Measurements from ENCODE around the gene PLCB4.

The PLCB4 gene

GRCh38 chr20:9402546-9402945, 333.7 kb downstream of the PLCB4 start:
- DNase-seq (ENCODE audit: low spot score) = no peak

DNA sequence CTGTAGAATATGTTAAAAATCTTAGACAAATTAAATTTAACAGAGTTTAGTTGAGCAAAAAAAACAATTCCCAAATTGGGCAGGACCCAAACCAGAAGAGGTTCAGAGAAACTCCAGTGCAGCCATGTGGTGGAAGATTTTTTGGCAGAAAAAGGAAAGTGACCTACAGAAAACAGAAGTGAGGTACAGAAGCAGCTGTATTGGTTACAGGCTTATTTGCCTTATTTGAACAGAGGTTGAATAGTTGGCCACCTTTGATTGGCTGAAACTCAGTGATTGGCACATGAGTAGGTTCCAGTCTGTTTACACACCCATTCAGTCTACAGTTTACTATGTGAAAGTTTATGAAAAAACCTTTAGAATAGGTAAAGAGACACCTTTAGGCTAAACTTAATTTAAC, 334.6 kb downstream of the PLCB4 start:
- no peak for DNase-seq (ENCODE audit: low spot score)

DNA sequence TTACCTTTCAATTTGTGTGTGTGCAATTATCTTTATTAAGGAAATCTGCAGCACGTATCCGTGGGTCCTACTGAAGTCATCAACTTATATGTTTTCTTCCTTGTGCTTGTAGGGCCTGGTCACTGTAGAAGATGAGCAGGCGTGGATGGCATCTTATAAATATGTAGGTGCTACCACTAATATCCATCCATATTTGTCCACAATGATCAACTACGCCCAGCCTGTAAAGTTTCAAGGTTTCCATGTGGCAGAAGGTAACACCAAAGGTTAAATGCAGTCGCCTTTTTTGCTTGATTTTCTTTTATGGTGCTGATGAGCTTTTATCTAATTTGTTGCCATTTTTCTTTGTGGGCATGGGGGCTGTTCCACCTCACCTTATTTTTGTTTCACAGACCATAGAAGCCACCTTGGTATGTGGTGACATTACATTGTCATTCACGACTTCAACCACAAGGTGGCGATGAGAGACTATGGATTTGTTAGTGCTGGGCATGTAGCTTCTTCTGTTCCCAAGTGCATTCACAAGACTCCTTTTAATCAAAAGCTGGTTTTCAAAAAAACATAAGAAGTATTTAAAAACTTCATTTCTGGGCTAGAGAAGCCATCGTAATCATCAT, 339.0 kb downstream of the PLCB4 start:
- DNase-seq (ENCODE audit: low spot score) = peak; percentile 92

GRCh38 chr20:9408422-9409300, 339.8 kb downstream of the PLCB4 start:
- peak; percentile 97 for DNase-seq (ENCODE audit: low spot score)

DNA sequence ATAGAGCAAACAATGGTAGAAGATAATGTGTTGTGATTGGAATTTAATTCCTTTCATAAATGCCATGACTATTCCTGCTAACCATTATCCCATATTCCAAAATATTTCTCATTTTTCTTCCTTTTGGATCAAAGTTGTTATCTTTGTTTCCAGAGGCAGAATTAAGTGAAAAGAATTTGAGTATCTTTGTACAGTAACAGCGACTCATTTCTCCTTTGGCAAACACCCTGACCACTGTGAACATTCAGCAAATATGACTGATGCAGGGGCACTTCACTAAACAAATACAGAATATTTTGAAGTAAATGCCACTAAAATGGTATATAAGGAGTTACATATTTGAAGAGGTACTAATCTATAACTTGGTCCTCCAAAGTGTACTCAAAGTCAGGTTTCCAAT, 340.5 kb downstream of the PLCB4 start:
- no peak for DNase-seq (ENCODE audit: low spot score)

DNA sequence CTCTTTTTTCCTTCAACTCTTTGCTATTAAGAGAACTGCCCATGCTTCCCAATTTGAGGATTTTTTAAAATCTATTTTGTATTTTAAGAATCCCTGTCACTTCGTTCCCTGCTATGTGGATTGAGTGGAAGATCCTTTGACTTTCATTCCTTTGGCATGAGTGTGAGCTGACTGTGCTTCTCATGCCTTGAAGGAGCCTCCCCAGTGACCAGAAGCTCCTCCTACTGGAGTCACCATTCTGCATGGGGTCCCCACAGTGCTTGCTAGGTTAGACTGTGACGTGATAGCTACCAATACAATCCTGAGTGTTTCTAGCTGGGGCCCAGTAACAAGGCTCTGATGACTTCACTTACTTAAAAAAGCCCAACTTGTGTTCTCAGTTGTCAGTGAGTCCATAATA, 341.1 kb downstream of the PLCB4 start:
- DNase-seq (ENCODE audit: low spot score) = no peak

DNA sequence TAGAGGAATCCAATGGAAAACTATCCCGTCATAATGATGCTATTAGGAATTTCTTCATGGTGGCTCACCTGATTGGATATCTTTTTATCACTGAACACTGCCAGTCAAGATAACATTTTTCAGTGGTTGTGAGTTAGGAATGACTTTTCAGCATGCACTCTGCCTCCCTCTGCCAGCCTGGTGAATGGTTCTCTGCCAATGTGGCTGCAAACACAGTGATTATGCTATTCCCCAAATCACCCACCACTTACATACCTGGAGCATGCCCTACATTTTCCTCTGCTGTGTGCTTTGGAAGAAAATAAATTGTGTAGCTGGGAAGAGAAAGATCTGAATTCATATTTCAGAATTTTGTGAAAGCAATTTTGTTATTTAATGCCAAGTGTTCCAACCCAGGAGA, 342.9 kb downstream of the PLCB4 start:
- peak; percentile 42 for DNase-seq (ENCODE audit: low spot score)

- DNase-seq (ENCODE audit: low spot score) = no peak
Measured at GRCh38 chr20:9412309-9412708, 343.4 kb downstream of the PLCB4 start.

- no peak for DNase-seq (ENCODE audit: low spot score)
Measured at GRCh38 chr20:9413001-9413400, 344.1 kb downstream of the PLCB4 start.

DNA sequence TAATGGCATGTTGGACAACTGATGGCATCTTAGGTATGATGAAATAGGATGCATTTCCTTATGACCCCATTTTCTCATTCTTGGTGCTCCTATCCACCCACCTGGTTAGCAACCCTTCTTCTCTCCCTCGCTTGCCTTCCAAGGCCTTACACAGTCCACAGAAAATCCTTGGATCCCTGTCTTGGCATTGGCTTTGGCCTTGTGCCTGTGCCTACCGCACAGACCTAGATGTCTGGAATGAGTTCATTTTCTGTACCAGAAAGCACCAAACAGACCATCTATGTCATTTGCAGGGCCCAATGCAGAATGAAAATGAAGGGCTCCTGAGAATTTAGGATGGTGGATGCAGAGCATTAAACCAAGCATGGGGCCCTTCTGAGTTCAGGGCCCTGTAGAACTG, 346.5 kb downstream of the PLCB4 start:
- DNase-seq (ENCODE audit: low spot score) = peak; percentile 73

- DNase-seq (ENCODE audit: low spot score) = no peak
Measured at GRCh38 chr20:9416421-9416820, 347.5 kb downstream of the PLCB4 start.

- no peak for DNase-seq (ENCODE audit: low spot score)
Measured at GRCh38 chr20:9417665-9418064, 348.8 kb downstream of the PLCB4 start.

GRCh38 chr20:9422321-9423057, 353.6 kb downstream of the PLCB4 start:
- no peak for DNase-seq (ENCODE audit: low spot score)

- DNase-seq (ENCODE audit: low spot score) = no peak
Measured at GRCh38 chr20:9424551-9424950, 355.7 kb downstream of the PLCB4 start.

DNA sequence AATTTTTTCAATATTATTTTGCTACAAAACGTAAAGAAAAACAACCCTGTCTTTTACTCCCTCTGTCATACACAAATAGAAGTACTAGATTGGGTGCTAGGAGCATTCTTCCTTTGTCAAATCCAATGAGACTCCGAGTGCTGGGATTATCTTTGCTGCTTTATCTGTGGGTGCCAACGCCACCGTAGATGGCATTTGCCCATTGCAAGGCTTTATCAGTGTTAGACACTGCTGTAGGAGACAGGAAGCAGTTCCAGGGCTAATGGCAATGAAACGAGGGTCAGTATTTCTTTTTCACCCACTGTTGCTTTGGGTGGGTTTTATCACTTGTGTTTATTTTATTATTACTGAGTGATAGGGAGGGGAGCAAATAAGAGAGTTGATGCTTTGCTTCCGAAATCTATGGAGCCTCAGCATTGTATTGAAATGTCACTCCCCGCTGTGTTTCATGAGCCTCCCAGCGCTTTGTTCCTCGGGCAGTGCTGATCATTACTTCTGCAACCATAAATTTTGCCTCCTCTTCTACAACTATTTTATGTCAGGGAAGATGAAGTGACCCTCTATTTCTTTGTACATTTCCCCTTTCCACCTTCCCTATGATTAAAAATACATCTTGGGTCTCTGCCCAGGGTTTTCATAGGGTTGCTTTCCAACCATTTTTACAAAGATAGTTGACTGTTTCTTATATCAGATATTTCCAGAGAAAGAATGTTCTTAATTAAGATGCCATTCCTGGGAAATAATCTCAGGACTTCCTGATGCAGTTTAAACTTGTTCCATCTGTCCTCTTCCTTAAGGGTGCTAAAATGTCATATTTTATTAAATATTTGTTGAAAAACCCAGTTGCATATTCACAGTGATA, 358.8 kb downstream of the PLCB4 start:
- DNase-seq (ENCODE audit: low spot score) = no peak

- DNase-seq (ENCODE audit: low spot score) = no peak
Measured at GRCh38 chr20:9428292-9428607, 359.4 kb downstream of the PLCB4 start.

DNA sequence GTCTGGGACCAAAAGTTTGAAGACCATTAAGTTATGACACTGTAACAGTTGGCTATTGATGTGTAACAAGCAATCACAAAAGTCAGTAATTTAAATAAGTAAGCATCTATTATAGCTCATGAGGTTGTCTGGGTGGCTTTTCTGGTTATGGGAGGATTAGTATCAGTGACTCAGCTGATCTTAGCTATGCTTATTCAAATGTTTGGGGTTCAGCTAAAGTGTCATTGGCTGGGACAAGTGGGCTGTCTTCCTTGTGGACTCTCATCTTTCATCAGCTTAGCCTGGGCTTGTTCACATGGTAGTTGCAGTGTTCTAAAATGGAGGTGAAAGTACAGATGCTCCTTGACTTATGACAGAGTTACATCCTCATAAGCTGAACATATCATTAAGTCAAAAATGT, 370.9 kb downstream of the PLCB4 start:
- DNase-seq (ENCODE audit: low spot score) = no peak

- no peak for DNase-seq (ENCODE audit: low spot score)
Measured at GRCh38 chr20:9440892-9441291, 372.0 kb downstream of the PLCB4 start.

DNA sequence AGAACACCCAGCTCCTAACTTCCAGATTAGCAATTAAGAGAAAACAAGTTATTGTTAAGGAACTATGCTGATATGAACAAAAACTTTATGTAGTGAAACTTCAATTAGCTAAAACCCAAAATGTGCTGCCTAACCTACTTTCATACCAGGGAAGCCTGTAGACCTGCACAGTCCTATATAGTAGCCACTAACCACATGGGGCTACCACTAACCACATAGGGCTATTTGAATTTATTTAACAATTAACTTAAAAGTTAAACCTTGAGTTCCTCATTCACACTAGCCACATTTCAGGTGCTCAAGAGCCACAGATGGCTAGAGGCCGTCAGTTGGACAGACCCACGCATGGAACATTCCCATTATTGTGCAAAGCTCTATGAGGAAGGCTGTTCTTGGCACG, 373.1 kb downstream of the PLCB4 start:
- DNase-seq (ENCODE audit: low spot score) = no peak

DNA sequence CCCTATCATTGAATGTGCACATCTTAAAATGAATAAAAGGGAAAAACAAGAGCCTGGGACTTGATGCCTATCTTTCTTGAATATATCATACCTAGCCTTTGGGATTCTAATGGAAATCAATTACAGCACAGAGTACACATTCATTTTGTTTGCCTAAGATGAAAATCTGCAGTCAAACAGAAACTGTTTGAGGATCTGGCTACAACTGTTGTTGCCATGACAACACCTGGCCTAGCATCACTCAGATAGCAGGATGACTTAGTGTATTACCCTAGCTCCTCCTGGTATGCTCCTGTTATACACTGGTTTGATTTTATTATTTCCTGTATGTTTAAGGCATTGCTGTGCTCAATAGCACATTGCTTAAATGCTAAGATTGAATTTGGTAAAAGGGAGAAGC, 374.0 kb downstream of the PLCB4 start:
- peak; percentile 36 for DNase-seq (ENCODE audit: low spot score)

DNA sequence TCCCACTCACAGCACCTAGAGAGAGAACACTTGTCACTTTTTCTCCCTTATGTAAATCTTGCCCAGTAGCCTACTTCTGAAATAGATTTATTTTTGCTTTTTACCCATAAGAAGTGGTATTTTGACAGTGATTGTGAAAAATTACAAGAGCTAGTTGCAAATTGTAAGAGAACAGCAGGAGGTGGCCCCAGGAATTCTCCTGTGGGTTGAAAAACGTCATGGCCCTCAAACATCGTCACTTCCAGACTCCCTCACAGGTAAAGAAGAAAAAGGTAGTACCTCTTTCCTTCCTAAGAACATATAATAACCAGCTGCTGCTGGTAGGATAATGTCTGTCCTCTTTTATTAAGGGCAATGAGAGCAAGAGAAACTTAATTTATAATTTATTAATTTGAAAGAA, 376.0 kb downstream of the PLCB4 start:
- no peak for DNase-seq (ENCODE audit: low spot score)

- DNase-seq (ENCODE audit: low spot score) = no peak
Measured at GRCh38 chr20:9447182-9447581, 378.3 kb downstream of the PLCB4 start.
